GM19328 (cell line): Measurements from ENCODE around the gene KLHL22.
"Not testable (repeated sequence)": the region's sequence is repeated elsewhere in the genome, so short reads cannot be mapped to it uniquely, and the experiment has no call there.

Source experiments
- ATAC-seq: cut with Tn5 transposase; IDR thresholded peaks from one replicate; pipeline ENCODE4 v1.9.1; 2021; ENCODE audit warnings: mild to moderate bottlenecking, moderate library complexity; ENCODE audit not compliant: unreplicated experiment

Gene KLHL22

GRCh38 chr22:20451129-20451778, 44.3 kb downstream of the KLHL22 start:
- not testable (repeated sequence) for ATAC-seq

DNA sequence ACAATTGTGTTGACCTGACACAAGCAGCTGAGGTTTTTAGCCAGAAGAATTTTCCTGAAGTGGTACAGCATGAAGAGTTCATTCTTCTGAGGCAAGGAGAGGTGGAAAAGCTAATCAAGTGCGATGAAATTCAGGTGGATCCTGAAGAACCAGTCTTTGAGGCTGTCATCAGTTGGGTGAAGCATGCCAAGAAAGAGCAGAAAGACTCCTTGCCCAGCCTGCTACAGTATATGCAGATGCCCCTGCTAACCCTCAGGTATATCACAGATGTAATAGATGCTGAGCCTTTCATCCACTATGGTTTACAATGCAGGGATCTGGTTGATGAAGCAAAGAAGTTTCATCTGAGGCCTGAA, 45.1 kb downstream of the KLHL22 start:
- no peak for ATAC-seq

GRCh38 chr22:20449819-20450550, 45.6 kb downstream of the KLHL22 start:
- no peak for ATAC-seq

DNA sequence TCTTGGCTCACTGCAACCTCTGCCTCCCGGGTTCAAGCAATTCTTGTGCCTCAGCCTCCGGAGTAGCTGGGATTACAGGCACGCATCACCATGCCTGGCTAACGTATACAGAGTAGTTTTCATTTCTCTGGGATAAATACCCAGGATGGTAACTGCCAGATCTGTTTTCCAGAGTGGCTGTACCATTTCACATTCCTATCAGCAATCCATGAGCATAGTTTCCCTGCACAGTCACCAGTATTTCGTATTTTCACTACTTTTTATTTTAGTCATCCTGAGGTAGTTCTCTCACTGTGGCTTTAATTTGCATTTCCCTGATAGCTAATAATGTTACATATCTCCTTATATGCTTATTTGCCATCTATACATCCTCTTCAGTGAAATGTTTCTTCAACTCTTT, 47.0 kb downstream of the KLHL22 start:
- no peak for ATAC-seq

GRCh38 chr22:20446383-20446970, 49.1 kb downstream of the KLHL22 start:
- ATAC-seq = no peak

DNA sequence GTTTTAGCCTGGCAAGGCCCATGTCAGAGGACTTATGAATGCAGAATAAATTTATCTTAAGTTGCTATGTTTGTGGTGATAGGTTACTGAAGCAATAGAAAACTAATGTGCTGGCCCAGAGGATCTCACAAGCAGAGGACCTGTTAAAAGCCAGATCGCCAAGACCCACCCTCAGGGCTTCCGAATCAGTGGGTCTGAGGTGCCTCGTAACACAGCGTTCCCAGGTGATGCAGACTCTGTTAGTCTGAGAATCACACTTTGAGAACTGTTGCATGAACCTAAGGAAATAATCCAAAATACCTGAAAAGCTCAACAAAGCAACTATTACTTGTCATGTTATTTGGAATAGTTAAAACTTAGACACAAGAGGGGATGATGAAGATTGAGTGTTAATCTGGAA, 51.3 kb downstream of the KLHL22 start:
- ATAC-seq = no peak

GRCh38 chr22:20442485-20443284, 52.9 kb downstream of the KLHL22 start:
- no peak for ATAC-seq

DNA sequence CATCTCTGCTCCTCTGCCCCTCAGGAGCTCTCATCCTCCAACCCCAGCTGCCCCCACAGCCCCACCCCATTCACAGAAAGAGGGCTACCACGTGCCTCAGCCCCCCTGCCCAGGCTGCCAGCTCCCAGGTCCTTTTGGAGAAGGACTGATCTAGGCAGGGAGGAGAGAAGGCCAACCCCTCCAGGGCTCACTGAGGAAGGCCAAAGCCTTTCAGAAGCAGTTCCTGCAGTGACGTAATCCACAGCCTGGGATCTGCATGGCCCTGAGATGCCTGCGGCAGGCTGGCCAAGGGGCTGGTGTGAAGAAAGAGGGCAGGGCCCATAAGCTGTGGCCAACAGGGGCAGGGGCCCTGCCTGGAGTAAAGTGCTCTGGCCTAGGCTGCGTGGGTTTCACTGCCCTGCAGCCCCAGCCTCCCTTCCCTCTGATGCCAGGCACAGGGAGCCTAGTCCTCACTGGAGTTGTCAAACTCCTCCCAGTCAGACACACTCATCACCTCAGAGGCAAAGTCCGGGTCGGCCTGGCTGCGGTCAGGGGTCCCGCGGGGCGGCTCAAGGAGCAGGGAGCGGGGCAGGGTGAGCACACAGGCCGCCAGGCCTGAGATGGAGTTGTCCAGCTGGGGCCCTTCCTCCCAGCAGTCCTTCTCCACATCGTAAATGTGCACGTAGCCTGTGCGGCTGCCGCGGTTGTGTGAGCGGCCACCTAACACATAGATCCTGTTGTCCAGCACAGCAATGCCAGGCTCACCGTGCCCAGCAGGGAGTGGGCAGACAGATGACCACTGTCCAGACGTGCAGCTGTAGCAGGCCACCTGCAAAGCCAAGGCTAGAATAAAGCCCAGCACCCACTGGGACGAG, 53.7 kb downstream of the KLHL22 start:
- no peak for ATAC-seq

DNA sequence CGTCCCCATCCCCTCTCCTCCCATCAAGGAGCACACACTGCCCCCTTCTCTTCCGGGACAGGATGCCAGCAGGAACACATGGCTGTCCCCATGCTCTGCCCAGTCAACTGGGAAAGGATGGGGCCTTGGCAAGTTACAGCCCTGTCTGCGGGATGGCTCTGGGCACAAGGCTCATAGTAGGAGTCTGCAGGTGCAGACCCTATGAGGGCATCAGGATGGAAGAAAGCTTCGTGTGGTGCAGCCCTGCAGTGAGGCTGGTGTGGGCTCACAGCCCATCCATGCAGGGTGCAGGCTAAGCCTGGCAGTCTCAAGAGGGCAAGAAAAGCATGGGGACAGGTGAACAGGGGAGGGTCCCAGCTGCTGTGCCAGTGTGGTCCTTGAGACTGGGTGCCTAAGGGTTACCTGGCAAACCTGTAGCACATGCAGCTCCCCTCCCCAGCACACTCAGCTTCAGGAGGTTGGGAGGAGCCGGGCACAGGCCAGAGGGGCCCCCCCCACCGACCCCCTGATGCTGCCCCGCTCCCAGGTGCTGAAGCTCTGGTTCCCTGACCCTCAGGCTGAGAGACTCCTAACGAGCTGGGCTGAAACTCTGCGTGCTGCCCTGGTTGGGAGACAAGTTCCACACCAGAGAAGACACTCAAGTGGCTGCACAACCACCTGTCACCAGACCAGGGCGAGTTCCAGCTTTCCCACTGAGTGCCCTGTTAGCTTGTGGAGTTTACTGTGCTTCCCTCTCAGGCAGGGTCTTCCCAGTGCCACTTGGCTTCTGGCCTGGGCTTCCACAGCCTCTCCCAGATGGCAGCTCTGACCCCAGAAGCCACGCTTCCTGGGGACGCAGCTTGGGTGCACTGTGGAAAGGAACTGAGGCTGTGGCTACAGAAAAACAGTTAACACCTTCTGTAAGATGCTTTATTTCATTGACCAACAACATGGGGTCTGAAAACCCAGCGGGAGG, 54.7 kb downstream of the KLHL22 start:
- no peak for ATAC-seq

DNA sequence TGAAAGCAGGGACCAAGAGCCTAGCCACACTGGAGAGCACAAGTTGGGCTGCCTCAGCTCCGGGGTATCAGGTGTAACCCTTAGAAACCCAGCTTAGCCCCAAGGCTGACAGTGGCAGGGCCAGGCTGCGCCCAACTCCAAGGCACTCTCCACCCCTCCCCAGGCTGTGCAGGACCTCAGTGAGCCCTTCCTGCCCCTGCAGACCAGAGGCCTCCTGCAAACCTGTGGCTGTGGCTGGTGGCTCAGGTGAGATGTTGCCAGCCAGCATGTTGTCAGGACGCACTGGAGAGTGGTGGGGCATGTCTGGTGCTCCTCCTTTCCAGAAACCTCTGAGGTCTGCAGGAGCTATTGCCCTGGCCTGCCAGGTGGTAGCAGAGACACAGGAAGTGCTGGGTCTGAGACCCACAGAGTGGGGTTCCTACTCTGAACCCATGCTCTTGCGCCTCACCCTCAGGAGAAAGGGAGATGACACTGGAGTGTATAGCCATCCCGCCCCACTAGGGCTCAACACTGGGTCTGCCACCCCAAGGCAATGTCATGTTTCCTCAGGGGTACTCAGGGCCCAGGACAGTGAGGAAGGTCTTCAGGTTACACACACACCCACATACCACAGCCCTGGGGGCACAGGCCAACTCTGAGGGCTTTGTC, 55.5 kb downstream of the KLHL22 start:
- ATAC-seq = no peak

DNA sequence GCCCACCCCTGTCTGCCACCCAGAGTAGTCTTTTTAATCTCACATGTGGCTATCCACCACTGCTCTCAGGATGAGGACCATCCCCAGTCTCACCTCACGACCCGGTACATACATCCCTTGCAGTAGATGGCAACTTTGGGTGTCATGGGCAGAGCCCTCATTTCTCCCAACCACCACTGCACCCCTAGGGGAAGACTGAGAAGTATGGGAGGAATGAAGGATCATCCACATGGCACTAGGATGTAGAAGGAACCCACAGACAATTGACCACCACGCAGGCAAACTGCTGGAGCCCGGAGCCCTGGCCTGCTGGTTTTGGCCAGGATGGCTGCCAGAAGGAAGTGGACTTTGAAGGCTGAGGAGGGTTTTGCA, 56.1 kb downstream of the KLHL22 start:
- no peak for ATAC-seq

GRCh38 chr22:20438678-20439492, 56.7 kb downstream of the KLHL22 start:
- no peak for ATAC-seq

DNA sequence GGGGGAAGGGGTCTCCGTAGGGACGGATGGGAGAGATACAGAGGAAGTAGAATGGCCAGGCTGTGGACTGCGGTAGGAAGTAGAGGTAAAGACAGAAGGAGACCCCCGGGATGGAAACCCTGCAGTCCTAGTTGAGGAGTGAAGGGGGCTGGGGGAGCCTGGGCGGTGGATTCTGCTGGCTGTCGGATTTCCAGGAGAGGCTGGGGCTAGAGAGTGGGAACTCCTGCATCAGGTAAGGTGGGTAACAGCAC, 57.2 kb downstream of the KLHL22 start:
- ATAC-seq = no peak

GRCh38 chr22:20437613-20438426, 57.8 kb downstream of the KLHL22 start, which contains the start of gene SCARF2:
Gene SCARF2, minus strand, starts transcription at chr22:20437825. Its CDS starts 71 bp downstream, at chr22:20437754.
- no peak for ATAC-seq

DNA sequence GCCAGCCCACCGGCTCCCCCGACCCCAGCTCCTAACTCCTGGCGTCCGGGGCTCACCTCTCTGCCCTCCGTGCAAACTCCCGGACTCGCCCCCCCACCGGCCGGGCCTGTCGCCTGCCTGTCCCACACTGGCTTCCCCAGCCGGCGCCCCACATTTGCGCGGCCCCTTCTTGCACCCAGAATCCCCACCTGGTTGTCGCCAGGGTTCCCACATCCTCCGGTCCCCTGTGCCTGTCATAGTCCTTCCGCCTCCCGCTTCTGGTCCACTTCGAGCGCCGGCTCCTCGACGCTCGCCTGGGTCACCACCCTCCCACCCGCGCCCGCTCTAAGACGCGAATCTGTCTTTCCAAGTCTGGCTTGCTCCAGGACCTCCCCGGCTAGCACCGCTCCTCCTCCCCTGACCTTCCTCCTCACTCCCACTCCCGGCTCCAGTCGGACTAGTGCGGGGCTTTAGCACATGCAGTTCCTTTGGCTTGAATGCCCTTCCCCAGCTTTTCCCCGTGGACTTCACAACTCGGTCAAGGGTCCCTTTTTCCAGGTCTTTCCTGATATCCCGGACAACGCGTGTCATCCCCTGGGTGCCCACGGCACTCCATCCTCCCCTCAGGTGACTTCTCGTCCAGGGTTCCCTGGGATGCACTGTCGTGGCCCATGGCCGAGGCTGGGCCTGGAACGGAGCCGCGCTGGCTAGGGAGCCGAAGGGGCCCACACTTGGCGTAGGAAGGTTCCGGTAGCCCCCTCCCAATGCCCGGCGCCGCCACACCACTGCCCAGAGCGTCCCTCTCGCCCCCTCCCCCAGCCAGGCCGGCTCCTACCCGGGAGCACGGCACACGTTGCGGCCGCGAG, 58.6 kb downstream of the KLHL22 start:
- no peak for ATAC-seq

DNA sequence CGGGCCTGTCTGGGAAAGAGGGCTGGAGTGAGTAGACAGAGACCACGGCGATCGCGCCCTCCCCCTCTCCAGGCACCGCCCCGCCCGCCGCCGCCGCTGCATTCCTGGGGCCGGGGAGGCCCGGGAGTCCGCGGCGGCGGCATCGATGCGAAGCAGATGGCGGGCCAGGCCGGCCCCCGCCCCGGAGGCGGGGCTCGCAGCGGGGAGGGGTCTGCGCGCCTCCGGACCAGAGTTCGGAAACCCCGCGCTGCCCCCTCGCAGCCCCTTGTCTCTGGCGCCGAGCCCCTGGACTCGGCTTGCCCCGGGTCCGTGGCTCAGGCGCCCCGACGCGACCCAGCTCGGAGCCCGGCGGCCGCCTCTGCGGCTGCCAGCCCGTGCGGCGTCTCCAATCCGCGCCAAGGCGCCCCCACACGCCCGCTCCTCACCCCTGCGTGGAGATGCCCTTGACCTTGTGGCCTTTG, 59.3 kb downstream of the KLHL22 start:
- ATAC-seq = no peak
